ENCODE measurements around the gene GAB1. TPM values are rescaled to one million over a fixed set of nuclear protein-coding genes. Genes with fewer than 3 reads are reported as not detected.
"Not testable (repeated sequence)": the region's sequence is repeated elsewhere in the genome, so short reads cannot be mapped to it uniquely, and the experiment has no call there.

GAB1 gene
- total and polyA plus RNA-seq, 7 donors: 10.0 to 71.6 (median 44.1) TPM

- Histone ChIP-seq H3K9me3 (no peaks in the 10 kb centered on the region), H3K27me3 (no peaks in the 10 kb centered on the region), H3K36me3 (no peaks in the 10 kb centered on the region), H3K4me3 (peak overlapping the region in 1 of 4 donors; percentile 1), H3K27ac (peak overlapping the region in 2 of 4 donors; percentile 71 to 74), H3K4me1 (peaks cover 0 to 65% (median 33%) of the 10 kb centered on the region in 4 donors)
- intact Hi-C loops (cut with DNase I): no loop called here
- TF ChIP-seq POLR2A (IDR thresholded peaks at IDR 0.05): no peak
- no peak for TF ChIP-seq CTCF (IDR thresholded peaks at IDR 0.05)
- no peak for TF ChIP-seq POLR2AphosphoS5 (IDR thresholded peaks at IDR 0.05)
- no peak for TF ChIP-seq EP300 (IDR thresholded peaks at IDR 0.05)
- no peak for DNase-seq
- 78 to 87% methylated on average over 1 of the region's 1 CpG for WGBS, 2 donors
These were observed 8.7 kb downstream of the GAB1 start for GRCh38 chr4:143345356-143345755.

- intact Hi-C loops (cut with DNase I): no loop called here
- DNase-seq: no peak
- TF ChIP-seq POLR2A (IDR thresholded peaks at IDR 0.05): no peak
- TF ChIP-seq CTCF (IDR thresholded peaks at IDR 0.05): no peak
- TF ChIP-seq POLR2AphosphoS5 (IDR thresholded peaks at IDR 0.05): no peak
- TF ChIP-seq EP300 (IDR thresholded peaks at IDR 0.05): no peak
- H3K9me3 ChIP-seq: no peaks in the 10 kb centered on the region
- WGBS, 2 donors: 67 to 76% methylated on average over 2 of the region's 2 CpGs
- no peaks in the 10 kb centered on the region for H3K27me3 ChIP-seq
- no peaks in the 10 kb centered on the region for H3K36me3 ChIP-seq
- no peak overlapping the region for H3K4me3 ChIP-seq
- peaks cover 0 to 63% (median 30%) of the 10 kb centered on the region in 4 donors for H3K4me1 ChIP-seq
- peak overlapping the region in 2 of 4 donors; percentile 71 to 74 for H3K27ac ChIP-seq
These were observed 9.5 kb downstream of the GAB1 start for GRCh38 chr4:143346206-143346605.

GRCh38 chr4:143347484-143348111 lies 10.9 kb downstream of the GAB1 start:
- Histone ChIP-seq H3K4me1 (peaks cover 0 to 66% (median 36%) of the 10 kb centered on the region in 4 donors), H3K4me3 (no peak overlapping the region), H3K9me3 (no peaks in the 10 kb centered on the region), H3K36me3 (no peaks in the 10 kb centered on the region), H3K27me3 (no peaks in the 10 kb centered on the region), H3K27ac (no peak overlapping the region)
- DNase-seq: no peak
- intact Hi-C loops (cut with DNase I): no loop called here
- TF ChIP-seq CTCF (IDR thresholded peaks at IDR 0.05) (no peak), POLR2AphosphoS5 (IDR thresholded peaks at IDR 0.05) (no peak), POLR2A (IDR thresholded peaks at IDR 0.05) (no peak), EP300 (IDR thresholded peaks at IDR 0.05) (no peak)
- 68 to 79% methylated on average over 2 of the region's 2 CpGs for WGBS, 2 donors

GRCh38 chr4:143348233-143349077 lies 11.8 kb downstream of the GAB1 start:
- intact Hi-C loops (cut with DNase I): no loop called here
- H3K27ac ChIP-seq: no peak overlapping the region
- TF ChIP-seq POLR2AphosphoS5 (IDR thresholded peaks at IDR 0.05) (no peak), CTCF (IDR thresholded peaks at IDR 0.05) (no peak)
- no peaks in the 10 kb centered on the region for H3K36me3 ChIP-seq
- 26 to 61% methylated on average over 7 of the region's 7 CpGs for WGBS, 2 donors
- H3K9me3 ChIP-seq: no peaks in the 10 kb centered on the region
- H3K27me3 ChIP-seq: no peaks in the 10 kb centered on the region
- no peak for DNase-seq
- H3K4me1 ChIP-seq: peaks cover 0 to 66% (median 40%) of the 10 kb centered on the region in 4 donors
- no peak overlapping the region for H3K4me3 ChIP-seq

- 97 to 98% methylated on average over 25 of the region's 25 CpGs for WGBS, 2 donors
- intact Hi-C loops (cut with DNase I); H3K4me3 ChIP-seq; H3K9me3 ChIP-seq; DNase-seq; H3K27me3 ChIP-seq; H3K36me3 ChIP-seq: not testable (repeated sequence)
- Histone ChIP-seq H3K27ac (peak overlapping the region in 1 of 4 donors; percentile 27), H3K4me1 (peaks cover 0 to 63% (median 47%) of the 10 kb centered on the region in 4 donors)
These were observed 13.3 kb downstream of the GAB1 start for GRCh38 chr4:143349858-143350527.
